K562 (cell line): ENCODE data around the gene PYGM. TPM values are rescaled to one million over a fixed set of nuclear protein-coding genes. Genes with fewer than 3 reads are reported as not detected.

Experiments
- ARID1B ChIP-seq: fragments of 450-650 bp; IDR thresholded peaks from 2 replicates; pipeline ENCODE4 v1.6.1; 2016; ENCODE audit warnings: antibody characterized with exemption, mild to moderate bottlenecking, inconsistent platforms
- ARID4B ChIP-seq: sonication (generic); formaldehyde crosslinking; IDR thresholded peaks from 2 replicates; pipeline ENCODE4 v1.8.0; 2022; ENCODE audit warnings: mild to moderate bottlenecking, missing genetic modification reagents
- CEBPB ChIP-seq: fragments of 450-650 bp; IDR thresholded peaks from 2 replicates; pipeline ENCODE4 v1.6.1; 2016; ENCODE audit warnings: missing genetic modification characterization, missing compliant biosample characterization
- CTBP1 ChIP-seq: fragments of 450-650 bp; IDR thresholded peaks from 2 replicates; pipeline ENCODE4 v1.6.1; 2016; ENCODE audit warnings: borderline replicate concordance
- EWSR1 ChIP-seq: fragments of 450-650 bp; IDR thresholded peaks from 2 replicates; pipeline ENCODE4 v1.6.1; 2018; ENCODE audit warnings: borderline replicate concordance, mild to moderate bottlenecking, low read depth, moderate library complexity; ENCODE audit not compliant: partially characterized antibody
- FOXP4 ChIP-seq: sonication (generic); formaldehyde crosslinking; IDR thresholded peaks from 2 replicates; pipeline ENCODE4 v1.8.0; 2022; ENCODE audit warnings: mild to moderate bottlenecking, missing genetic modification reagents, borderline replicate concordance
- HDAC1 ChIP-seq, 2 experiments: fragments of 450-650 bp; IDR thresholded peaks; 2 replicates each; pipeline ENCODE4 v1.6.1; 2016 to 2017; ENCODE audit warnings: inconsistent platforms in 1 of 2, mild to moderate bottlenecking in 1 of 2, moderate library complexity in 1 of 2
- HINFP ChIP-seq: fragments of 450-650 bp; conservative IDR thresholded peaks from 2 replicates; pipeline ENCODE4 v1.6.1; 2016; ENCODE audit warnings: missing genetic modification characterization, low read depth, mild to moderate bottlenecking, control low read depth, missing compliant biosample characterization
- HMG20B ChIP-seq: fragments of 250-450 bp; sonication (Bioruptor Pico); IDR thresholded peaks from 2 replicates; pipeline ENCODE4 v1.5.0; 2021; ENCODE audit warnings: mild to moderate bottlenecking
- HNRNPH1 ChIP-seq: fragments of 200-400 bp; formaldehyde crosslinking; optimal IDR thresholded peaks from 2 replicates; pipeline ENCODE3; 2017; ENCODE audit warnings: low read depth, mild to moderate bottlenecking, low read length, moderate library complexity
- MIER1 ChIP-seq: fragments of 450-650 bp; IDR thresholded peaks from 2 replicates; pipeline ENCODE4 v1.6.1; 2016; ENCODE audit warnings: antibody characterized with exemption, mild to moderate bottlenecking, low read depth
- NCOA1 ChIP-seq: fragments of 450-650 bp; IDR thresholded peaks from 2 replicates; pipeline ENCODE4 v1.6.1; 2016; ENCODE audit warnings: low read depth
- NCOA2 ChIP-seq, 2 experiments: fragments of 450-650 bp; IDR thresholded peaks; 2 replicates each; pipeline ENCODE4 v1.6.1; 2018; ENCODE audit warnings: mild to moderate bottlenecking in 2 of 2, moderate library complexity in 1 of 2; ENCODE audit not compliant: partially characterized antibody in 2 of 2
- POLR2H ChIP-seq: IDR thresholded peaks from 2 replicates; pipeline ENCODE4 v1.6.1; 2016; ENCODE audit warnings: missing genetic modification characterization, low read depth, mild to moderate bottlenecking, control low read depth, missing compliant biosample characterization, moderate library complexity
- SIX5 ChIP-seq, 2 experiments: IDR thresholded peaks; 2 replicates each; pipeline ENCODE4 v1.6.1; 2011; ENCODE audit warnings: low read length in 2 of 2, borderline replicate concordance in 1 of 2, low read depth in 1 of 2, mild to moderate bottlenecking in 1 of 2, moderate library complexity in 1 of 2; ENCODE audit not compliant: insufficient read depth in 1 of 2
- SMARCA5 ChIP-seq: fragments of 450-650 bp; IDR thresholded peaks from 2 replicates; pipeline ENCODE4 v1.6.1; 2016
- TFAP4 ChIP-seq: sonication (generic); formaldehyde crosslinking; IDR thresholded peaks from 2 replicates; pipeline ENCODE4 v1.8.0; 2022; ENCODE audit warnings: missing genetic modification reagents, mild to moderate bottlenecking, moderate library complexity, borderline replicate concordance
- ZNF274 ChIP-seq: IDR thresholded peaks from 2 replicates; pipeline ENCODE4 v1.6.1; 2011; ENCODE audit warnings: low read depth, mild to moderate bottlenecking, low read length, moderate library complexity, borderline replicate concordance
- polyA plus RNA-seq, 8 experiments: library from polyadenylated mRNA; depleted of rRNA in 4 of 8; stranded (reverse) in 5 of 8; unstranded in 3 of 8; fragments of >200 nt; fragmentation: Nextera tagmentation in 2 of 8; fragmentation: Illumina TruSeq in 1 of 8; extraction: Ambion mirVana in 2 of 8; extraction: Trizol in 1 of 8; gene quantifications; 2 replicates each; pipeline versions ENCODE4 v1.2.1 to v1.2.3, GENCODE V29; 2011 to 2014; ENCODE audit warnings: inconsistent platforms in 1 of 8, missing spikeins in 1 of 8
- total RNA-seq, 7 experiments: library from RNA; depleted of rRNA in 6 of 7; stranded (reverse); fragments of >200 nt in 6 of 7; fragmentation: Illumina TruSeq in 2 of 7; extraction: Trizol in 2 of 7; gene quantifications; 2 replicates each; pipeline versions ENCODE4 v1.2.1 to v1.2.3, GENCODE V29; 2011 to 2021; ENCODE audit warnings: low replicate concordance in 1 of 7

Gene PYGM
- total and polyA plus RNA-seq, 9 of the 15 experiments (the other 6 are each of a cell fraction or from before 2014, with no cell fraction given): 0.07 to 1.5 (median 0.68) TPM

- TF ChIP-seq ARID4B (CRISPR knock-in tag) (no peak; the same call in 1 of the 2 replicates), FOXP4 (CRISPR knock-in tag) (no peak), EWSR1 (no peak), CTBP1 (peak; percentile 66; the same call in 1 of the 2 replicates), MIER1 (no peak), SIX5 (IDR thresholded peaks at IDR 0.05; ENCODE audit: borderline replicate concordance in 1 of 2, insufficient read depth in 1 of 2, low read depth in 1 of 2, low read length in 2 of 2) (0 out of 4 replicates have a peak, but pooled peaks of 1 of the 2 experiments have one; percentile 1), TFAP4 (CRISPR knock-in tag) (peak; percentile 13), HMG20B (no peak), NCOA2 (IDR thresholded peaks at IDR 0.05; ENCODE audit: partially characterized antibody in 2 of 2) (no peak), ARID1B (0 out of 2 replicates have a peak, but pooled peaks have one; percentile 4), HDAC1 (IDR thresholded peaks at IDR 0.05) (no peak), CEBPB (peak; percentile 97), HNRNPH1 (no peak), NCOA1 (0 out of 2 replicates have a peak, but pooled peaks have one; percentile 17), ZNF274 (no peak), POLR2H (tag) (no peak), HINFP (tag) (no peak), SMARCA5 (no peak)
These were observed 16.7 kb downstream of the PYGM start (continued) for GRCh38 chr11:64742889-64743590.
